22Rv1 (cell line): ENCODE results near the gene DUOXA2.
"Not testable (repeated sequence)": the region's sequence is repeated elsewhere in the genome, so short reads cannot be mapped to it uniquely, and the experiment has no call there.

Experiments used
- H3K27ac ChIP-seq: fragments of 450-650 bp; 2 replicates; pipeline ENCODE4 v1.5.1; 2017
- ZFX ChIP-seq: fragments of 450-650 bp; IDR thresholded peaks from 2 replicates; pipeline ENCODE4 v1.6.1; 2017; ENCODE audit warnings: antibody characterized with exemption, borderline replicate concordance
- TF ChIP-seq, protein P1 (sequence below): fragments of 450-650 bp; IDR thresholded peaks from 2 replicates; pipeline ENCODE4 v1.5.1; 2017; ENCODE audit warnings: mild to moderate bottlenecking

Gene DUOXA2

DNA sequence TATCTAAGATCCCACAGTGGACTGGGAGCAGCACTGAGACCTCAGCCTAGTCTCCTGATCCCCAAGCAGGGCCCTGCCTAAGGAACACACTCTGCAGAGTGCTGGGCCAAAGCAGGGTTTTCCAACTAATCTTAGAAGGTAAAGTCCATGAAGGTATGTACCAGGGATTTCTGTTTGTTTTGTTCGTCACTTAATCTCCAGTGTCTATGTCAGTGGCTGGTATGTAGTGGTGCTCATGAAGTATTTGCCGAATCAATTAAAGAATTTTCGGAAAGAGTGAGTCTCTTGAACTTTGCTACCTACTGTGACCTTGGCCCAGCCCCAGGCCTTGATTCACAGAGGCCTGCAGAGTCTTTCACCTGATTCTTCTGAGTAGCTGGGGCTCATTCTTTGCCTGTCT is 17.4 kb downstream of the DUOXA2 start:
- TF ChIP-seq, protein P1, sequence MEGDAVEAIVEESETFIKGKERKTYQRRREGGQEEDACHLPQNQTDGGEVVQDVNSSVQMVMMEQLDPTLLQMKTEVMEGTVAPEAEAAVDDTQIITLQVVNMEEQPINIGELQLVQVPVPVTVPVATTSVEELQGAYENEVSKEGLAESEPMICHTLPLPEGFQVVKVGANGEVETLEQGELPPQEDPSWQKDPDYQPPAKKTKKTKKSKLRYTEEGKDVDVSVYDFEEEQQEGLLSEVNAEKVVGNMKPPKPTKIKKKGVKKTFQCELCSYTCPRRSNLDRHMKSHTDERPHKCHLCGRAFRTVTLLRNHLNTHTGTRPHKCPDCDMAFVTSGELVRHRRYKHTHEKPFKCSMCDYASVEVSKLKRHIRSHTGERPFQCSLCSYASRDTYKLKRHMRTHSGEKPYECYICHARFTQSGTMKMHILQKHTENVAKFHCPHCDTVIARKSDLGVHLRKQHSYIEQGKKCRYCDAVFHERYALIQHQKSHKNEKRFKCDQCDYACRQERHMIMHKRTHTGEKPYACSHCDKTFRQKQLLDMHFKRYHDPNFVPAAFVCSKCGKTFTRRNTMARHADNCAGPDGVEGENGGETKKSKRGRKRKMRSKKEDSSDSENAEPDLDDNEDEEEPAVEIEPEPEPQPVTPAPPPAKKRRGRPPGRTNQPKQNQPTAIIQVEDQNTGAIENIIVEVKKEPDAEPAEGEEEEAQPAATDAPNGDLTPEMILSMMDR, result no peak
- no peak for TF ChIP-seq ZFX
- H3K27ac ChIP-seq, result no peak overlapping the region

DNA sequence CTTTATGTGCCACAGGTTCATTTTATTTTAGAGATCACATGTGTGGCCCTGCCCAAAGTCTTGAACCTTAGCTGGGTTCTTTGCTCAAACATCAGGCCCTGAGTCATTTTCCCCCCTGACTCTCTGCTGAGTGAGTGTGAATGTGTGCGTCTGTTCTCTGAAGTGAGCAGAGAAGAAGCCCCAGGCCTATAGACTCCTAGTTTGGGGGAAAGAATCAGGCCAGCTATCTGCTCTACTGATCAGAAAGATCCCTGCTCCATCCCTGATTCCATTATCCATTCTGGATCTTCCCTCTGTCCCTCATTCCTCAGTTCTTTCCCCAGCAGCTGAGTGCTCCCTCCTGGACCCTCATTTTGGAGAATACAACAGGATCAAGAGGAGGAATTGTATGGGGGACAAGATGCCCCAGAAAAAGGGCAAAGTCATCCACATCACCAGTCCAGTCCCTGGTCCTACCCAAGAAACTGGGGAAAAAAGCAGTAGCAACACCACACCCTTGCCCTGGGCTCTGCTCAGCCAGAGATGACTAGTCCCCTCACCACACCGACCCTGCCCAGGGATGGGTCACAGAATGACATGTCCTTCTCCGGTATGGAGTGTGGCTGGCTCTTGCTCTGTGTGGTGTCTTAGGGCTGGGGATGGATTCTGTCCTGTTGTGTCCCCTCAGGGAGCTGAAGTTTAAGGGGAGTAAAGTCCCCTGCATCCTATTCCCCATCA is 18.9 kb downstream of the DUOXA2 start:
- TF ChIP-seq, protein P1, result no peak
- no peak for TF ChIP-seq ZFX
- H3K27ac ChIP-seq, result no peak overlapping the region

DNA sequence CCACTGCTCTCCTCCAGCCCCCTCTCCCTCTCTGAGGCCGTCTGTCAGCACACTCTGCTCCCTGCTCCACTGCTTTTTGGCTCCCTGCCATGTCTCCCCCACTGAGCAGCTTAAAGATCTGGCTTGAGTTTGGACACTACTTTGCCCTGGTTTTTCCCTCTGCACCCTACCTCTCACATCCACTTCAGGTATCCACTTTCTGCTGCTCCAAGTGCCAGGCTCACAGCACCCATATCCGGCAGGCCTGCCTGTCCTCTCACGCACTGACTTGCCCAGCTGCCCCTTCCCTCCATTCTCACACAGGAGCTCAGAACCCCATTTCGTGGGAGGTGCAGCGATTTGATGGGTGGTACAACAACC is 19.4 kb downstream of the DUOXA2 start:
- no peak overlapping the region for H3K27ac ChIP-seq
- TF ChIP-seq, protein P1, result no peak
- no peak for TF ChIP-seq ZFX

DNA sequence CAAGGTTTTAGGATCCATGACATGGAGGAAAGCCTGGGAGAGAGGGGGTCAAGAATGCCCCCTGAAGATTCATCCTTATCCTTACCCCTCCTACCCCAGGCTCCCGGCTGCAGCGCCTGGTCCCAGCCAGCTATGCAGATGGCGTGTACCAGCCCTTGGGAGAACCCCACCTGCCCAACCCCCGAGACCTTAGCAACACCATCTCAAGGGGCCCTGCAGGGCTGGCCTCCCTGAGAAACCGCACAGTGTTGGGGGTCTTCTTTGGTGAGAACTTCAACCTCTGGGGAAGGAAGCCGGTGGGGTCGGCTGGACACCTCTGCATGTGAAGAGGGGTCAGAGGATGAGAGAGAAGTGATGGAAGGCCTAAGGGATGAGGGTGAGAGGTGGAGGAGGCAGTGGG is 19.9 kb downstream of the DUOXA2 start:
- no peak overlapping the region for H3K27ac ChIP-seq

DNA sequence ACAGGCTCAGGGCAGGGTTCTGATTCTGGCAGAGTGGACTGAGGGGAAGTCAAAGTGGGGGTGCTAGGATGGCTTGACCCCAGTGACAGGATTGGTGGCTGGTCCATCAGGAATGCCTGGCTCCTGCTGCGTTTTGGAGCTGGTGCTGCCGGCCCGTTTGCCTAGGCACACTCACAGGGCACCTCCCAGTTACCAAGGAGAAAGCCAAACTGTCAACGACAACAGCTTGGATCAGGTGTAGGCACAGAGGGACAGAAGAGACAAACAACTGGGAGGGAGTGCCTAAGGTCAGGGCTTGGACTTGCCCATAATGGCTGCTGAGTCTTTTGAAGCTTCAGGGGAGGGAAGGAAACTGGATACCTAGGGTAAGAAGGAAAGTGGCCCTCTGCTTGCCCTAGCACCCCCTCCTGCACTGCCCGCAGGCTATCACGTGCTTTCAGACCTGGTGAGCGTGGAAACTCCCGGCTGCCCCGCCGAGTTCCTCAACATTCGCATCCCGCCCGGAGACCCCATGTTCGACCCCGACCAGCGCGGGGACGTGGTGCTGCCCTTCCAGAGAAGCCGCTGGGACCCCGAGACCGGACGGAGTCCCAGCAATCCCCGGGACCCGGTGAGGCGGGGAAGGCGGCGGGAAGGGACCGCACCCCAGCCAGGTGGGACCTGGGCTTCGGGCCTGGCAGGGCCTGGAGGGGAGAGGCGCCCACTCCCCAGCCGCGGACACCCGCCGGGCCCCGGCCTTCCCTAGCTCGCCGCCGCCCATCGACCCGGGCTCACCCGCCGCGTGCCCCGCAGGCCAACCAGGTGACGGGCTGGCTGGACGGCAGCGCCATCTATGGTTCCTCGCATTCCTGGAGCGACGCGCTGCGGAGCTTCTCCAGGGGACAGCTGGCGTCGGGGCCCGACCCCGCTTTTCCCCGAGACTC is 20.8 kb downstream of the DUOXA2 start:
- TF ChIP-seq, protein P1, result peak; percentile 66
- no peak for TF ChIP-seq ZFX
- no peak overlapping the region for H3K27ac ChIP-seq

More for the DNA sequence above, 19.9 kb downstream of the DUOXA2 start:
- TF ChIP-seq, protein P1, result no peak
- TF ChIP-seq ZFX, result no peak

DNA sequence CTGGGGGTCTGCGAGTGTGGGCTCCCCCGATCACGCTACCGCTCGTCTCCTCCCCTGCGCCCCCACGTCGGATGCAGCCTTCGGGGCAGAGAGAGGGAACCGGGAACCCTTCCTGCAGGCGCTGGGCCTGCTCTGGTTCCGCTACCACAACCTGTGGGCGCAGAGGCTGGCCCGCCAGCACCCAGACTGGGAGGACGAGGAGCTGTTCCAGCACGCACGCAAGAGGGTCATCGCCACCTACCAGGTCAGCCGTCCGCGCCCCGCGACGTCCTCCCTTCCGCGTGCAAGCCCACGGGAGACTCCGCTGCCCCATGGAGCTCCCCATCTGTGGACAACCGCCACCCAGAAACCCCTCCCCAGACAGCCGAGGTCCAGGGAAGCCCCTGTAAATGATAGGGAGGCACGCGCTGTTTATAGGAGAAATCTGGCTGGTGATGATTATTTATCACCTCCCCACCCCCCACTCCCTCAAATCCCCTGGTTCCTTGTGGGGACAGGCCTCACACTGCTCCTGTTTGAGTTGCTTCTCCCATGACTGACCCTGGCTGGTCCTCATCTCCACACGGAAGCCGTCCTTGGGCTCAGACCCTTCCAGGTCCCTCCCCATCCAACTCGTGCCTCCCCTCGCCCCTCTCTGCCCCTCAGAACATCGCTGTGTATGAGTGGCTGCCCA is 21.7 kb downstream of the DUOXA2 start:
- not testable (repeated sequence) for H3K27ac ChIP-seq
- TF ChIP-seq, protein P1, result peak; percentile 18
